Measurements from ENCODE around the gene LRMDA. TPM values are rescaled to one million over a fixed set of nuclear protein-coding genes. Genes with fewer than 3 reads are reported as not detected.

LRMDA gene
- total and polyA plus RNA-seq, 2 donors (not counting 3 experiments of a cell fraction or from before 2014, with no cell fraction given) = 9.7 to 18.0 TPM

GRCh38 chr10:75818552-75818951 lies 387.1 kb downstream of the LRMDA start:
- H3K27ac ChIP-seq (ENCODE audit: insufficient read depth, low read depth, low read length) = no peak overlapping the region
- BruUV-seq (replicated peaks) = no TSS peak
- no peak overlapping the region for H3K4me3 ChIP-seq (replicated peaks in 1 of 3; ENCODE audit: insufficient read depth in 1 of 3, low read depth in 1 of 3, low read length in 3 of 3)
- H3K4me2 ChIP-seq (ENCODE audit: insufficient read depth, low read length) = no peak overlapping the region
- H3K9me3 ChIP-seq (replicated peaks; ENCODE audit: control insufficient read depth, insufficient read depth, low read length) = no peaks in the 10 kb centered on the region
- H3K27me3 ChIP-seq (ENCODE audit: control insufficient read depth in 2 of 2, insufficient read depth in 2 of 2, low read length in 2 of 2) = no peaks in the 10 kb centered on the region
- no peak overlapping the region for H3K9ac ChIP-seq (replicated peaks; ENCODE audit: extremely low read depth, insufficient read depth, low read length)
- H3K9me1 ChIP-seq (replicated peaks; ENCODE audit: control insufficient read depth, extremely low read depth, insufficient read depth, low read length) = no peaks in the 10 kb centered on the region
- POLR2A ChIA-PET = no interaction called here
- no peaks in the 10 kb centered on the region for H3K36me3 ChIP-seq (ENCODE audit: control insufficient read depth in 2 of 2, extremely low read depth in 1 of 2, insufficient read depth in 2 of 2, low read length in 2 of 2)
- H3K79me2 ChIP-seq (ENCODE audit: control insufficient read depth, insufficient read depth, low read length) = no peaks in the 10 kb centered on the region
- intact Hi-C loops (cut with micrococcal nuclease) (no loop called here), dilution Hi-C loops (cut with MboI; ENCODE audit: extremely low pct_ligation_motif_present, low sequenced_read_pairs) (no loop called here)
- H3K4me1 ChIP-seq (ENCODE audit: control insufficient read depth, extremely low read depth, insufficient read depth, low read length) = no peaks in the 10 kb centered on the region
- no peak for FAIRE-seq
- CTCF ChIA-PET = no interaction called here
- no peak for DNase-seq (ENCODE audit: low read depth, low spot score)
- H4K20me1 ChIP-seq (replicated peaks; ENCODE audit: control insufficient read depth, extremely low read depth, insufficient read depth, low read length) = no peaks in the 10 kb centered on the region
- TF ChIP-seq EZH2 (IDR thresholded peaks at IDR 0.05; ENCODE audit: borderline replicate concordance, low read depth, low read length, severe bottlenecking) = no peak
- TF ChIP-seq, protein P1, sequence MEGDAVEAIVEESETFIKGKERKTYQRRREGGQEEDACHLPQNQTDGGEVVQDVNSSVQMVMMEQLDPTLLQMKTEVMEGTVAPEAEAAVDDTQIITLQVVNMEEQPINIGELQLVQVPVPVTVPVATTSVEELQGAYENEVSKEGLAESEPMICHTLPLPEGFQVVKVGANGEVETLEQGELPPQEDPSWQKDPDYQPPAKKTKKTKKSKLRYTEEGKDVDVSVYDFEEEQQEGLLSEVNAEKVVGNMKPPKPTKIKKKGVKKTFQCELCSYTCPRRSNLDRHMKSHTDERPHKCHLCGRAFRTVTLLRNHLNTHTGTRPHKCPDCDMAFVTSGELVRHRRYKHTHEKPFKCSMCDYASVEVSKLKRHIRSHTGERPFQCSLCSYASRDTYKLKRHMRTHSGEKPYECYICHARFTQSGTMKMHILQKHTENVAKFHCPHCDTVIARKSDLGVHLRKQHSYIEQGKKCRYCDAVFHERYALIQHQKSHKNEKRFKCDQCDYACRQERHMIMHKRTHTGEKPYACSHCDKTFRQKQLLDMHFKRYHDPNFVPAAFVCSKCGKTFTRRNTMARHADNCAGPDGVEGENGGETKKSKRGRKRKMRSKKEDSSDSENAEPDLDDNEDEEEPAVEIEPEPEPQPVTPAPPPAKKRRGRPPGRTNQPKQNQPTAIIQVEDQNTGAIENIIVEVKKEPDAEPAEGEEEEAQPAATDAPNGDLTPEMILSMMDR (IDR thresholded peaks at IDR 0.05; ENCODE audit: extremely low read depth in 1 of 2, insufficient read depth in 1 of 2, low read depth in 1 of 2, low read length in 2 of 2) = no peak
- no peak for TF ChIP-seq JUN (IDR thresholded peaks at IDR 0.05; ENCODE audit: borderline replicate concordance, insufficient read depth, insufficient read length, low read depth)
- TF ChIP-seq MYC (IDR thresholded peaks at IDR 0.05; ENCODE audit: low read depth, low read length) = no peak
- TF ChIP-seq POLR2AphosphoS5 (IDR thresholded peaks at IDR 0.05; ENCODE audit: insufficient read depth, low read depth, low read length) = no peak
- no peak for TF ChIP-seq MAX (IDR thresholded peaks at IDR 0.05; ENCODE audit: insufficient read depth, insufficient read length)
- TF ChIP-seq FOS (IDR thresholded peaks at IDR 0.05; ENCODE audit: borderline replicate concordance, insufficient read depth, low read length) = no peak
- TF ChIP-seq POLR2A (IDR thresholded peaks at IDR 0.05; ENCODE audit: low read depth, low read length) = no peak
- no peak for TF ChIP-seq GATA2 (IDR thresholded peaks at IDR 0.05; ENCODE audit: insufficient read depth, insufficient read length, low read depth, low read length)
- H2AFZ ChIP-seq (ENCODE audit: low read depth, low read length) = no peak overlapping the region
